Thyroid gland (tissue), 4 donors: ENCODE results near the gene ABR.

Source experiments
- POLR2A ChIP-seq, 2 donors: fragments of 450-650 bp; IDR thresholded peaks; one replicate each; pipeline ENCODE4 v1.6.1; 2017; ENCODE audit warnings: antibody characterized with exemption in 2 of 2, mild to moderate bottlenecking in 2 of 2, moderate library complexity in 1 of 2
- TF ChIP-seq, protein P1 (sequence below), 6 experiments: fragments of 200-600 bp in 3 of 6; fragments of 450-650 bp in 3 of 6; sonication (generic) in 3 of 6; IDR thresholded peaks; one replicate each; pipeline ENCODE4 v1.5.1; 2016 to 2019; ENCODE audit warnings: antibody characterized with exemption in 6 of 6, mild to moderate bottlenecking in 2 of 6, inconsistent platforms in 1 of 6, moderate library complexity in 1 of 6

DNA sequence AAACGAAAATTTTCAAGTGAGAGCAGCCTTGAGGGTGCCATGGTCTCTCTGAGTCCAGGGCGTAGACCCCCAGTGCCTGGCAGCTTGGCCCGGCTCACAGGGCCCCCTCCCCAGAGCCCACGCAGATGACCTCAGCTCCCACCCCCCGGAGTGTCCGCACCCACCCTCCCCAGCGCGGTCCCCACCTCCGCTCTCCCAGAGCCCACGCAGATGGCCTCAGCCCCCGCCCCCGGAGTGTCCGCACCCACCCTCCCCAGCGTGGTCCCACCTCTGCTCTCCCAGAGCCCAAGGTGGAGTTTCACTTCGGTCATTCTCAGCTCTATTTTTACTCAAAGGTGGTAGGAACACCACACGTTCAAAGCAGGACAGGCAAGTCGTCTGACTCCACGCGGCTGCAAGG is 13.9 kb downstream of the ABR start:
- TF ChIP-seq, protein P1, sequence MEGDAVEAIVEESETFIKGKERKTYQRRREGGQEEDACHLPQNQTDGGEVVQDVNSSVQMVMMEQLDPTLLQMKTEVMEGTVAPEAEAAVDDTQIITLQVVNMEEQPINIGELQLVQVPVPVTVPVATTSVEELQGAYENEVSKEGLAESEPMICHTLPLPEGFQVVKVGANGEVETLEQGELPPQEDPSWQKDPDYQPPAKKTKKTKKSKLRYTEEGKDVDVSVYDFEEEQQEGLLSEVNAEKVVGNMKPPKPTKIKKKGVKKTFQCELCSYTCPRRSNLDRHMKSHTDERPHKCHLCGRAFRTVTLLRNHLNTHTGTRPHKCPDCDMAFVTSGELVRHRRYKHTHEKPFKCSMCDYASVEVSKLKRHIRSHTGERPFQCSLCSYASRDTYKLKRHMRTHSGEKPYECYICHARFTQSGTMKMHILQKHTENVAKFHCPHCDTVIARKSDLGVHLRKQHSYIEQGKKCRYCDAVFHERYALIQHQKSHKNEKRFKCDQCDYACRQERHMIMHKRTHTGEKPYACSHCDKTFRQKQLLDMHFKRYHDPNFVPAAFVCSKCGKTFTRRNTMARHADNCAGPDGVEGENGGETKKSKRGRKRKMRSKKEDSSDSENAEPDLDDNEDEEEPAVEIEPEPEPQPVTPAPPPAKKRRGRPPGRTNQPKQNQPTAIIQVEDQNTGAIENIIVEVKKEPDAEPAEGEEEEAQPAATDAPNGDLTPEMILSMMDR (IDR thresholded peaks at IDR 0.05): no peak
- no peak for TF ChIP-seq POLR2A (IDR thresholded peaks at IDR 0.05)
